Stimulated activated CD8-positive, alpha-beta memory T cell treated with anti-CD3 and anti-CD28 coated beads, Interleukin-7, amount 100 ng/mL, for 1 hour (primary cell): ENCODE data around the gene FARP1.

Experiments
- DNase-seq, 2 donors: peaks; one replicate each; pipeline ENCODE4 v3.0.0-alpha.2; 2020; ENCODE audit warnings: low read depth in 2 of 2

FARP1 gene

GRCh38 chr13:98445340-98446233 is 302.7 kb downstream of the FARP1 start:
- peak; percentile 61 to 65 for DNase-seq

GRCh38 chr13:98446234-98446621 is 303.3 kb downstream of the FARP1 start:
- DNase-seq: no peak

- DNase-seq: no peak
Measured at GRCh38 chr13:98447130-98447529, 304.2 kb downstream of the FARP1 start.

- no peak for DNase-seq
Measured at GRCh38 chr13:98447881-98448641, 305.2 kb downstream of the FARP1 start.

- DNase-seq: no peak
Measured at GRCh38 chr13:98448642-98448928, 305.7 kb downstream of the FARP1 start.

- no peak for DNase-seq
Measured at GRCh38 chr13:98449273-98449672, 306.4 kb downstream of the FARP1 start.

GRCh38 chr13:98450026-98450425 is 307.1 kb downstream of the FARP1 start:
- no peak for DNase-seq

GRCh38 chr13:98450539-98451111 is 307.7 kb downstream of the FARP1 start:
- DNase-seq: no peak

GRCh38 chr13:98451676-98452470 is 309.0 kb downstream of the FARP1 start:
- no peak for DNase-seq

GRCh38 chr13:98452851-98453843 is 310.3 kb downstream of the FARP1 start:
- DNase-seq: no peak

GRCh38 chr13:98454389-98454881 is 311.5 kb downstream of the FARP1 start:
- no peak for DNase-seq

GRCh38 chr13:98456413-98456845 is 313.5 kb downstream of the FARP1 start:
- no peak for DNase-seq

GRCh38 chr13:98457053-98457452 is 314.2 kb downstream of the FARP1 start:
- no peak for DNase-seq

GRCh38 chr13:98458431-98458830 is 315.5 kb downstream of the FARP1 start:
- no peak for DNase-seq

- no peak for DNase-seq
Measured at GRCh38 chr13:98459171-98459681, 316.3 kb downstream of the FARP1 start.

- no peak for DNase-seq
Measured at GRCh38 chr13:98459721-98460370, 317.0 kb downstream of the FARP1 start.

- no peak for DNase-seq
Measured at GRCh38 chr13:98460516-98460915, 317.6 kb downstream of the FARP1 start.

GRCh38 chr13:98461486-98462240 is 318.8 kb downstream of the FARP1 start:
- no peak for DNase-seq
